ENCODE data around the gene AREG. TPM values are rescaled to one million over a fixed set of nuclear protein-coding genes. Genes with fewer than 3 reads are reported as not detected.

AREG gene
- total RNA-seq, 1 donor from 2014 or later = 197 TPM

DNA sequence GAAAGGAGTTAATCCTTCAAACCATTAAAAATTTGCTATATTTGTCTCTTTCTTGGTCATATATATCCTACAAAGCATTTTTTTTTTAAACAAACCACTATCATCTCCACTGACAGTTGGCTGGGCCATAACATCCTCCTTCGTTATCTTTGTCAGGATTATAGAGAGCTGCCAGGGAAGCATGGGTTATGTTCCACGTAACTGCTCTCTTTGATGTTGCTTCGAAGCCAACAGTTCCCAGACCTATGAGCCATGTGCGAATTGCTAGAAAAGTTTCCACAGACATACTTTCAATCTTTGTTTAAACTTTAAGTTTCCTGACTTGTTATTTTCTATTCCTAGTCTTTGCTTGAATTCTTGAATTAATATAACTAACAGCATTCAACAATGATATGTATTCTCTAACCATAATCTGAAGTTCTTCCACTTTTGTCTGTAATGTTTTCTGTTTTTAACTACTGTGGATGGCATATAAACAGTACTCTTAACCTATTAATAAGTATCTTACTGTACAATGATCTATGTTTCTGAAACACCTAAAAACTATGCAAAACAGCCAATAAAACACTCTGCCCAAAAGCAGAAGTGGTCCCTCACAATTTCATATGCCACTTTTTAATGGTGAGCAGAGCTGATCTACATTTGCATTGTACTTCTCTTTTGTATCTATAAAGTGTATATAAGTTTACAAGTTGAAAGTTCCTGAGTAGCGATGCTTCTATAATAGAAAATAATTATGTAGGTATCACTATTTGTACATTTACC is 42.1 kb upstream of the AREG start:
- DNase-seq (ENCODE audit: low read depth) = no peak
- no peak for TF ChIP-seq CTCF (IDR thresholded peaks at IDR 0.05; ENCODE audit: insufficient read depth, low read length, severe bottlenecking)
- Histone ChIP-seq H3K4me3 (ENCODE audit: low read depth, low read length) (no peak overlapping the region), H3K36me3 (ENCODE audit: control insufficient read depth, insufficient read depth, low read length) (no peaks in the 10 kb centered on the region), H3K27me3 (ENCODE audit: control insufficient read depth, insufficient read depth, low read length) (no peaks in the 10 kb centered on the region)
- no peak for FAIRE-seq

- FAIRE-seq (no peak), DNase-seq (ENCODE audit: low read depth) (no peak)
- no peaks in the 10 kb centered on the region for H3K27me3 ChIP-seq (ENCODE audit: control insufficient read depth, insufficient read depth, low read length)
- no peaks in the 10 kb centered on the region for H3K36me3 ChIP-seq (ENCODE audit: control insufficient read depth, insufficient read depth, low read length)
- H3K4me3 ChIP-seq (ENCODE audit: low read depth, low read length) = no peak overlapping the region
- TF ChIP-seq CTCF (IDR thresholded peaks at IDR 0.05; ENCODE audit: insufficient read depth, low read length, severe bottlenecking) = no peak
Measured at GRCh38 chr4:74407891-74408290, 37.0 kb upstream of the AREG start.

- Histone ChIP-seq H3K27me3 (ENCODE audit: control insufficient read depth, insufficient read depth, low read length) (no peaks in the 10 kb centered on the region), H3K4me3 (ENCODE audit: low read depth, low read length) (no peak overlapping the region), H3K36me3 (ENCODE audit: control insufficient read depth, insufficient read depth, low read length) (no peaks in the 10 kb centered on the region)
- no peak for TF ChIP-seq CTCF (IDR thresholded peaks at IDR 0.05; ENCODE audit: insufficient read depth, low read length, severe bottlenecking)
- FAIRE-seq = peak; percentile 87
- DNase-seq (ENCODE audit: low read depth) = peak; percentile 98
Measured at GRCh38 chr4:74408639-74409038, 36.3 kb upstream of the AREG start.

DNA sequence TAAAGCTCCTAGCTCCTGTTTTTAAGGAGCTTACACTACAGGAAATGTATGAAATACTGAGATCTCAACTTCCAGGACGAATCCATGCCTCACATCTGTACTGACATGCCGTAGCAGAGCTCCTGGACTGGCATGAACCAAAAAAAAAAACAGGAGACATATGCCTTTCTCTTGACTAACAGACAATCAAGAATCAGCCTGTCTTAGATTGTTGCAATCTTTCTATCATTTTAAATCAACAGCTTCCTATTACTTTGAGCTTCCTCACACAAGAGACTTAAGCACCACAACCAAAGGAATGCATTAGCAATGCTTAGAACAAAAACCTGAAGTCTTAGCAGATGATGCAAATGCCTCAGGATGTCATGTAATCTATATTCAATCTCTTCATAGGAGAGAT is 34.7 kb upstream of the AREG start:
- FAIRE-seq (peak; percentile 52), DNase-seq (ENCODE audit: low read depth) (peak; percentile 100)
- no peak for TF ChIP-seq CTCF (IDR thresholded peaks at IDR 0.05; ENCODE audit: insufficient read depth, low read length, severe bottlenecking)
- Histone ChIP-seq H3K4me3 (ENCODE audit: low read depth, low read length) (no peak overlapping the region), H3K36me3 (ENCODE audit: control insufficient read depth, insufficient read depth, low read length) (no peaks in the 10 kb centered on the region), H3K27me3 (ENCODE audit: control insufficient read depth, insufficient read depth, low read length) (no peaks in the 10 kb centered on the region)

DNA sequence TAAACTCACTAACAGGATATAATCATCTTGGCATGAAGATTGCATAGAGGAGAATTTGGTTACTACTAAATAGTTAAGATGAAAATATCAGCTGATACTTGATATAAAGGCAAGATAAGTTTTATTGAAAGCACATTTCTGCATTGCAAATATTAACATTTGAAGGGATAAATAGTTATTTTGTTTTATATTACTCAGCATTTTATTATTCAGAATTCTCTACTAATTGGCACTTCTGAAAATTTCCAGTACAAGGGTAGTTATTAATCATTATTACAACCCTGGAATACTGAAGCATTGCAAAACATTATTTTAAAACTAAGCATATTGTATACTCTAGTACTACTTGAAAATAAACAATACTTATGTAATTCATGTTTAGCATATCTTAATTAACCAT is 32.7 kb upstream of the AREG start:
- Histone ChIP-seq H3K36me3 (ENCODE audit: control insufficient read depth, insufficient read depth, low read length) (no peaks in the 10 kb centered on the region), H3K27me3 (ENCODE audit: control insufficient read depth, insufficient read depth, low read length) (no peaks in the 10 kb centered on the region), H3K4me3 (ENCODE audit: low read depth, low read length) (no peak overlapping the region)
- TF ChIP-seq CTCF (IDR thresholded peaks at IDR 0.05; ENCODE audit: insufficient read depth, low read length, severe bottlenecking) = no peak
- FAIRE-seq (no peak), DNase-seq (ENCODE audit: low read depth) (no peak)

DNA sequence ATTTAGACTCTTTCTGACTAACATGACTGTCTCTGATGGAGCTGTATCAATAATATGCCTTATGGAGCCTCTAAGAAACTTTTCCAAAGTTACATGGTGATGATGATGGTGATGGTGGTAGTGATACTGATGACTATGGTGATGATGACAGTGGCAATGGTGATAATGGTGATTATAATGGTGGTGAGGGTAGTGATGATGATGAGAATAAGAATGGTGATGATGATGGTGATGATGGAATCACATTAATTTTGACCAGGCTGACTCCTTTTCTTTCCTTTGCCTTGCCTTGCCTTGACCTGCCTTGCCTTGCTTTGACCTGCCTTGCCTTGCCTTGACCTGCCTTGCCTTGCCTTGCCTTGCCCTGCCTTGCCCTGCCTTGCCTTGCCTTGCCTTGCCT is 31.7 kb upstream of the AREG start:
- FAIRE-seq (no peak), DNase-seq (ENCODE audit: low read depth) (no peak)
- Histone ChIP-seq H3K4me3 (ENCODE audit: low read depth, low read length) (no peak overlapping the region), H3K36me3 (ENCODE audit: control insufficient read depth, insufficient read depth, low read length) (no peaks in the 10 kb centered on the region), H3K27me3 (ENCODE audit: control insufficient read depth, insufficient read depth, low read length) (no peaks in the 10 kb centered on the region)
- no peak for TF ChIP-seq CTCF (IDR thresholded peaks at IDR 0.05; ENCODE audit: insufficient read depth, low read length, severe bottlenecking)
